ACC112 (cell line): Measurements from ENCODE around the gene PLXND1.

Source experiments
- H2AFZ ChIP-seq: fragments of 200-600 bp; sonication (generic); one replicate; pipeline ENCODE4 v1.6.0; 2017; ENCODE audit warnings: antibody characterized with exemption, low read length; ENCODE audit not compliant: unreplicated experiment
- H3K27ac ChIP-seq: fragments of 200-600 bp; sonication (generic); 2 replicates; pipeline ENCODE4 v1.5.1; 2014; ENCODE audit warnings: low read depth, mild to moderate bottlenecking, antibody characterized with exemption, low read length, moderate library complexity
- H3K27me3 ChIP-seq: fragments of 200-600 bp; sonication (generic); 2 replicates; pipeline ENCODE4 v1.6.1; 2014; ENCODE audit warnings: mild to moderate bottlenecking, antibody characterized with exemption, low read length, moderate library complexity, mixed read lengths; ENCODE audit not compliant: insufficient read depth
- H3K36me3 ChIP-seq: fragments of 200-600 bp; sonication (generic); 2 replicates; pipeline ENCODE4 v1.6.1; 2016; ENCODE audit warnings: mild to moderate bottlenecking, antibody characterized with exemption, low read length, moderate library complexity, mixed read lengths; ENCODE audit not compliant: insufficient read depth
- H3K4me1 ChIP-seq: fragments of 200-600 bp; sonication (generic); one replicate; pipeline ENCODE4 v1.6.1; 2016; ENCODE audit warnings: low read length, mixed read lengths; ENCODE audit not compliant: insufficient read depth, unreplicated experiment, control insufficient read depth
- H3K4me3 ChIP-seq: fragments of 200-600 bp; sonication (generic); 2 replicates; pipeline ENCODE4 v1.5.1; 2014; ENCODE audit warnings: mild to moderate bottlenecking, low read depth, low read length
- H3K79me2 ChIP-seq: fragments of 200-600 bp; sonication (generic); one replicate; pipeline ENCODE4 v1.6.0; 2016; ENCODE audit warnings: low read length; ENCODE audit not compliant: control insufficient read depth, unreplicated experiment, insufficient read depth

PLXND1 gene

GRCh38 chr3:129560911-129561594 is 45.4 kb downstream of the PLXND1 start:
- H3K27ac ChIP-seq, result peak overlapping the region; percentile 56
- H3K4me3 ChIP-seq, result peak overlapping the region; percentile 53
- H3K36me3 ChIP-seq, result peaks cover 10% of the 10 kb centered on the region; the same call in 1 of the 2 replicates
- peak overlapping the region; percentile 16 for H2AFZ ChIP-seq
- H3K27me3 ChIP-seq, result no peaks in the 10 kb centered on the region
- no peaks in the 10 kb centered on the region for H3K79me2 ChIP-seq
- peaks cover 55% of the 10 kb centered on the region for H3K4me1 ChIP-seq

- H3K79me2 ChIP-seq, result no peaks in the 10 kb centered on the region
- peak overlapping the region; percentile 56 for H3K27ac ChIP-seq
These were observed 46.1 kb downstream of the PLXND1 start for GRCh38 chr3:129560269-129560787.

DNA sequence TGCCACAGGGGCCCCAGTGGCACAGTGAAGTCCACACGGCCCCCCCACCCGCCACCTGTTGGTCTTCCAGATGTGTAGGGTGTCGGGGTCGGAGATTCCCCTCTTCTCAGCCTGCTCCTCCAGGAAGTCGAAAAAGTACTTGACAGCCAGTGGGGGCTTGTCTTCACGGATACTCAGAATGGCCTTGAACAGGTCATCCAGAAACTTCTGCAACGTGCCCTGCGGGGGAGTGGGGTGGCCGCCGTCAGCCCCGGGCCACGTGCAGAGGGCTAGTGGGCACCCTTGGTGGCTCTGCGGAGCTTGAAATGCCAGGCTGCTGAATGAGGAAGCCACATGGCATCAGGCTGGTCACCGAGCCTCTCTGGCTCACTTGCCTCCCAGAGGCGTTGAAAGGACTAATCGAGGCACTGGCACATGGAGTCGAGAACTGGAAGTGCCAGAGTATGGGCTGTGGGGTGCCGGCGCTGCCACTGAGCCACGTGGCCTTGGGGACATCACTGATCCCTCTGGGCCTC is 46.9 kb downstream of the PLXND1 start:
- no peak overlapping the region for H2AFZ ChIP-seq
- no peaks in the 10 kb centered on the region for H3K79me2 ChIP-seq
- H3K36me3 ChIP-seq, result peaks cover 10% of the 10 kb centered on the region; the same call in 1 of the 2 replicates
- peaks cover 53% of the 10 kb centered on the region for H3K4me1 ChIP-seq
- H3K27ac ChIP-seq, result peak overlapping the region; percentile 56
- H3K27me3 ChIP-seq, result no peaks in the 10 kb centered on the region
- 0 out of 2 replicates have a peak overlapping the region, but pooled peaks have one; percentile 10 for H3K4me3 ChIP-seq

More at GRCh38 chr3:129560269-129560787, 46.1 kb downstream of the PLXND1 start:
- Histone ChIP-seq H3K4me3 (peak overlapping the region; percentile 53), H3K27me3 (no peaks in the 10 kb centered on the region), H3K36me3 (peaks cover 10% of the 10 kb centered on the region; the same call in 1 of the 2 replicates), H3K4me1 (peaks cover 55% of the 10 kb centered on the region), H2AFZ (no peak overlapping the region)

- H3K27ac ChIP-seq, result peak overlapping the region; percentile 27
- peaks cover 10% of the 10 kb centered on the region; the same call in 1 of the 2 replicates for H3K36me3 ChIP-seq
- H3K4me1 ChIP-seq, result peaks cover 46% of the 10 kb centered on the region
- no peak overlapping the region for H2AFZ ChIP-seq
- H3K4me3 ChIP-seq, result peak overlapping the region; percentile 23; the same call in 1 of the 2 replicates
- no peaks in the 10 kb centered on the region for H3K27me3 ChIP-seq
- H3K79me2 ChIP-seq, result no peaks in the 10 kb centered on the region
These were observed 47.5 kb downstream of the PLXND1 start for GRCh38 chr3:129558772-129559564.

DNA sequence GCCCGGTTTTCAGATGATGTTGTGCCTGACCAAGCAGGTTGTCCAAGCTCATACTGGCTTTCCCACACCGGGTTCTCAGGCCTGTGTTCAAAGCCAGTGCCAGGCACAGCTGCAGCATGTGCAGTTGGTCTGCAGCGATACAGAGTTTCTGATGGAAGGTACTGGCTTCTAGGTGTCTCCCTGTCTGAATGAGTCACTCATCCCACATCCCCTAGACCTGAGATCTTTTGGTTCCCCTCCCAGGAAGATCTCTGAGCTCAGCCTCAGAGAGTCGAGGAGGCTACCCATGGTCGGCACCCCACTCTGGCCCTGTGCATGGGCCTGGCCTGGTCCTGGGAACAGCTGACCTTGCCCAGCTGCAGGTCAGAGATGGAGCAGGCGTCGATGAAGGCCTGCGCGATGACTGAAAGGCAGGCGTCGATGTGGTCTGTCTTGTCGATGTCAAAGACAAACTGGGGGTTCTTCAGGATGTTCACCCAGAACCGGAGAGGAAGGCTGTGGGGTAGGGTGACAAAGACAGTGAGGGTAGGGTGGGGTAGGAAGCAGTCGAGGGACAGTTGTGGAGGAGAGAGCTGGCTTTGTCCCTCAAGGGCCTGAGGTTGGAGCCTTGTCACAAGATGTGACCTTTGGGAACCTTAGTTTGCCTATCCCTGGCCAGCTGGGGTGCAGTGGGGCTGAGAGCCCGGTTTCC is 48.2 kb downstream of the PLXND1 start:
- H3K4me3 ChIP-seq, result peak overlapping the region; percentile 23; the same call in 1 of the 2 replicates
- no peaks in the 10 kb centered on the region for H3K79me2 ChIP-seq
- H3K4me1 ChIP-seq, result peaks cover 45% of the 10 kb centered on the region
- H3K36me3 ChIP-seq, result peaks cover 10% of the 10 kb centered on the region; the same call in 1 of the 2 replicates
- H3K27ac ChIP-seq, result peak overlapping the region; percentile 27
- H2AFZ ChIP-seq, result no peak overlapping the region
- H3K27me3 ChIP-seq, result no peaks in the 10 kb centered on the region

- H3K36me3 ChIP-seq, result peaks cover 10% of the 10 kb centered on the region; the same call in 1 of the 2 replicates
These were observed 49.0 kb downstream of the PLXND1 start for GRCh38 chr3:129557548-129557894.

DNA sequence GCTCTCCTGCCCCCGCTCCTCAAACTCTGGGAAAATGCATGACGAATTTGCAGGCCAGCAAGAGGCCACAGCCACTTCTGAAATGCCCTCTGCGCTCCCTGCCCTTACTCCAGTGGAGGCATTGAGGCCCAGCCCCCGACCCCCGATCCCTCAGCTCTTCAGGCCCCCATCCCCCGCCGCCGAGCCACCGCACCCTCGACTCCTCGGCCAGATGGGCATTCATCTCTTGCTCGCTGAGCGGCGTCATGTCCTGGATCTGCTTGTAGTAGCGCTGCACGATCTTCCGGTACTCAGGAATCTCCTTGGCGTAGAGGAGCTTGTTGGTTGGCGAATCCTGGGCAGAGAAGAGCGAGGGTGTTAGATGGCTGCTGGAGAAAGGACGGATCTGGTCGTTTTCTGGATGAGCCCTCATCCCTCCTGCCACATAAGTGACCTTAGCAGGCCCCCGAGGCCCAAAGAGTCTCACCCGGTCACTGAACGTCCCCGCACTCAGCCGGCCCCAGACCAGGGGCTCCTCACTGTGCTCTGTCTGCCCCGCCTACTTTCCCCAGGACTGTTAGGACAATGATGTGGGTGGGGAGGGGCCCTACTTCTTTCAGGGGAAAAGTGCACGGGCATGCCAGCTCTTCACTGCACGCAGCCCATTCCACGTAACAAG is 49.5 kb downstream of the PLXND1 start:
- peaks cover 10% of the 10 kb centered on the region; the same call in 1 of the 2 replicates for H3K36me3 ChIP-seq
- H3K4me1 ChIP-seq, result peaks cover 43% of the 10 kb centered on the region
- H3K79me2 ChIP-seq, result no peaks in the 10 kb centered on the region
- no peak overlapping the region for H3K27ac ChIP-seq
- H3K4me3 ChIP-seq, result no peak overlapping the region
- H3K27me3 ChIP-seq, result no peaks in the 10 kb centered on the region
- H2AFZ ChIP-seq, result no peak overlapping the region

More at GRCh38 chr3:129557548-129557894, 49.0 kb downstream of the PLXND1 start:
- Histone ChIP-seq H3K4me3 (no peak overlapping the region), H3K27ac (no peak overlapping the region), H2AFZ (no peak overlapping the region), H3K27me3 (no peaks in the 10 kb centered on the region), H3K4me1 (peaks cover 45% of the 10 kb centered on the region), H3K79me2 (no peaks in the 10 kb centered on the region)

- Histone ChIP-seq H2AFZ (no peak overlapping the region), H3K27ac (no peak overlapping the region), H3K36me3 (peaks cover 10% of the 10 kb centered on the region; the same call in 1 of the 2 replicates), H3K27me3 (no peaks in the 10 kb centered on the region), H3K79me2 (no peaks in the 10 kb centered on the region), H3K4me1 (peaks cover 36% of the 10 kb centered on the region), H3K4me3 (no peak overlapping the region)
These were observed 50.1 kb downstream of the PLXND1 start for GRCh38 chr3:129556358-129556695.

GRCh38 chr3:129555616-129556357 is 50.7 kb downstream of the PLXND1 start:
- Histone ChIP-seq H3K27me3 (no peaks in the 10 kb centered on the region), H3K79me2 (no peaks in the 10 kb centered on the region), H3K4me1 (peaks cover 31% of the 10 kb centered on the region), H3K36me3 (peaks cover 10% of the 10 kb centered on the region; the same call in 1 of the 2 replicates), H2AFZ (no peak overlapping the region), H3K27ac (no peak overlapping the region), H3K4me3 (no peak overlapping the region)
